Stimulated activated CD4-positive, alpha-beta T cell treated with anti-CD3 and anti-CD28 coated beads, Interleukin-4, amount 100 ng/mL, for 4 hours (primary cell): ENCODE data around the gene HAUS1.
"Not testable (repeated sequence)": the region's sequence is repeated elsewhere in the genome, so short reads cannot be mapped to it uniquely, and the experiment has no call there.

Experiments used
- DNase-seq, 2 experiments: peaks; one replicate each; pipeline ENCODE4 v3.0.0-alpha.2; 2020

Gene HAUS1

DNA sequence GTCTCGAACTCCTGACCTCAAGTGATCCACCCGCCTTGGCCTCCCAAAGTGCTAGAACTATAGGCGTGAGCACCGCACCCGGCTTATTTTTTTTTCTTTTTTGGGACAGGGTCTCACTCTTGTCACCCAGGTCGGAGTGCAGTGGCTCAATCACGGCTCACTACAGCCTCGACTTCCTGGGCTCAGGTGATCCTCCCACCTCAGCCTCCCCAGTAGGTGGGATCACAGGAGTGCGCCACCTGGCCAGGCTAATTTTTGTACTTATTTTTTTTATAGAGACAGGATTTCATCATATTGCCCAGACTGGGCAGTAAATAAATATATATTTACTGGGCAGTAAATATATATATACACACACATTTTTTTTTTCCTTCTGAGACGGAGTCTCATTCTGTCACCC lies 8.7 kb upstream of the HAUS1 start:
- DNase-seq = no peak

DNA sequence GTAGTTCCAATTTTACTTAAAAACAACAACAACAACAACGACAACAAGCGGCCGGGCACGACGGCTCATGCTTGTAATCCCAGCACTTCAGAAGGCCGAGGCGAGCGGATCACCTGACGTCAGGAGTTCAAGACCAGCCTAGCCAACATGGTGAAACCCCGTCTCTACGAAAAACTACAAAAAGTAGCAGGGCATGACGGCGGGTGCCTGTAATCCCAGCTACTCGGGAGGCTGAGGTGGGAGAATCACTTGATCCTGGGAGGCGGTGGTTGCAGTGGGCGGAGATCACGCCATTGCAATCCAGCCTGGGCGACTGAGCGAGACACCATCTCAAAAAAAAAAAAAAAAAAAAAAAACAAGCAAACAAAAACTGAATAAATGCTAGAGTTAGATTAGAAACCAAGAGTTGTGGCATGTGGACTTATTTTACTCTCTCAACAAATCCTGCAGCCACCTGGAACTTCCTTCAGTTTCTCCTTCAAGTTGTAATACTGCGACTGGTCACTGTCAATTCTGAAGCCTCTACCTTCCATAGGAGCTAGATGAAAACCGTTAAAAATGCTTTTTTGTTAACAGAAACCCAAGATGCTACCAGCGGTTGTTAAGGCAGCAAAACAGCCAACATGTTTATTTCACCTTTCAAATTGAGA lies 7.4 kb upstream of the HAUS1 start:
- DNase-seq = no peak

DNA sequence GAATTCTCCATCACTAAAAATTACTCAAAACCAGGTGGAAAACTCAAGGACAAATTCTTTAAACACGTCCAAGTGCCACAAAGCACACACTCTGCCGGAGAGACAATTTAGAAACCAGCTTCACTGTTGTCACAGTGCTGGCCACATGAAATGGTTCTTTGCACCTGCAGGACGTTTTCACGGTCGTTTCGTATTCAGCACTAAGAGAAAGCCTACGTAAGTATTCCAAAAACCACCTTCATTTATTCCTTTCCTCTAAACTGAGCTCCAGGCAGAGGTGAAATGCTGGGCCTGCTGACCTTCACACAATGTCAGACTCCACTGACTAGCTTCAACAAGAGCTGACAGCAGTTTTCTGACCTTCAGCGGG lies 6.8 kb upstream of the HAUS1 start:
- no peak for DNase-seq

DNA sequence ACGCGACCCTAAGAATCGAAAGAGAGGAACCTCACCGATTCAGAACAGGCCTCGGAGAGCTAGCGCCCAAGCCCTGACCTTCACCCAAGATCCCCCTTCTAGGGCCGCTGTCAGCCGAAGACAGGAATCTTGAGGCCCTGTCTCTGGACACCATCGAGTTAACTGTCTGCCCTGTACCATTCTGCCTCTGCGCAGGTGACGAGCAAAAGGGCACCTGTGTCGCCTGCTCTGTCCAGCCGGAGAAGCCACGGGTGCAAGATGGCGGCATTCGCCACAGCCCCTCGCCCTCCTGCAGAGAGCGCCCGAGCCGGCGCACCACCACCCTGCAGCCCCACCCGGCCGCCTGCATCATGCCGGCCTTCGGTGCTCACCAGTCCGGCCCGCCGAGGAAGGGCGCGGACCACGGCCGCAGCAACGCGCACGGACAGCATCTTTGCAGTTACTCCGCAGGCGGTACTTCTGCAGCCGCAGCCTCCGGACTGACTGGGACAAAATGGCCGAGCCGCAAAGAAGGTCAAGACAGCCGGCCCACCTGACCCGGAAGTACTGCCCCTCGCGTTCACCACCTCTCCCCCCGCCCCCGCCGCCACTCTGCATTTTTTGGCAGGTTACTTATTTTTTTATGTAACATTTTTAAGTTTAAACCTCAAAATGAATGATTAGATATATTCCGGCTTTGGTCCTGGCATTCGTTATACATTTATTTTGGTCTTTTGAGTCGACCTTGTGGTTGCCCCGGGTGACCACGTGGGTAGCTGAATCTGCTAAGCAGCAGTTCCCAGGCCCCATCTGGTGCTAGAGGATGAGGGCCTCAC lies 6.2 kb upstream of the HAUS1 start, which contains the start of gene ATP5F1A:
TSS of gene ATP5F1A (minus strand) at position 496 of the 815 bp plus-strand sequence. CDS start at position 431, 65 bp downstream.
- peak; percentile 83 to 84 for DNase-seq

DNA sequence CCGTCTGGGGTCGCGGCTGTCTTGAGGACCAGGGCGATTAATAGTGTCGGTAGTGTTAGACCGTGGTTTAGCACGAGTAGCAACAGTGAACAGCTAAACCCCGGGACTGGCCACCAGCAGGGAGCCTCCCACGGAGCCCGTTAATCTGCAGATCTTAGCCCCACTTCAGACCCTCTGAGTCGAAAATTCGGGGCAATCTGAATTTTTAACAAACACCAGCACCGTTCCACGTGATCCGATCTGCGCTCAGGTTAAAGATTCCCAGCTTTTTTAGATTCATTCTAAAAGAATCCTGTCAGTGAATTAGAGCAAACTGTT lies 5.6 kb upstream of the HAUS1 start:
- DNase-seq = no peak

DNA sequence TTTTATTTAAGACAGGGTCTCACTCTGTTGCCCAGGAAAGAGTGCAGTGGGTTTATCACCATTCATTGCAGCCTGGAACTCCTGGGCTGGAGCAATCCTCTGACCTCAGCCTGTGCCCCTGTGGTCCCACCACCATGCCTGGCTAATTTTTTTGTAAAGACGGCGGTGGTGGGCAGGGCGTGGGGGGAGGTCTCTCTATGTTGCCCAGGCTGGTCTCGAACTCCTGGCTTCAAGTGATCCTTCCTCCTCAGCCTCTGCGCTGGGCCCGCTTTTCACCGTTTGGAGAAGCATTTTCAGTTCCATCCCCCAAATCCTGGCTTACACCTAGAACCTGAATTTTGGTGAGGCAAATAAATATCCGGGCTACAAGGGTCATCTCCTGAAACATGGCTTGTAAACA lies 4.7 kb upstream of the HAUS1 start:
- DNase-seq = no peak

DNA sequence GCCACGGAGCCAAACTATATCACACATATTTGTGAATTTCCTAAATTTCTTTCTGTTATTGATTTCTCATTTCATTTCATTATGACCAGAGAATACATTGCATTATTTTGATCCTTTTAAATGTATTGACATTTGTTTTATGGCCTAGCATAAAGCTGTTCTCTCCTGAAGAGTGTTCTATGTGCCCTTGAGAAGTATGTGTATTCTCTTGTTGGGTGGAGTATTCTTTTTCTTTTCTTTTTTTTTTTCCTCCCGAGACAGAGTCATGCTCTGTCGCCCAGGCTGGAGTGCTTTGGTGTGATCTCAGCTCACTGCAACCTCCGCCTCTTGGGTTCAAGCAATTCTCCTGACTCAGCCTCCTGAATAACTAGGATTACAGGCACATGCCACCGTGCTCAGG lies 5.2 kb downstream of the HAUS1 start:
- DNase-seq = no peak

DNA sequence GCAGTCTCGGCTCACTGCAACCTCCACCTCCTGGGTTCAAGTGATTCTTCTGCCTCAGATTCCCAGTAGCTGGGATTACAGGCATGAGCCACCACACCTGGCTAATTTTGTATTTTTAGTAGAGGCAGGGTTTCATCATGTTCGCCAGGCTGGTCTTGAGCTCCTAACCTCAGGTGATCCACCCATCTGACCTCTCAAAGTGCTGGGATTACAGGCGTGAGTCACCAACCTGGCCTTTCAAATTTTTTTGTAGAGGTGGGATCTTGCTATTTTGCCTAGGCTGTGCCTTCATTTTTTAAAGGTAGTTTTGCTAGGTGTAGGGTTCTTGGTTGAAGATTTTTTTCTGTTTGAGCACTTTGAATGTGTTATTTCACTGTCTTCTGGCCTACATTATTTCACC lies 6.2 kb downstream of the HAUS1 start:
- no peak for DNase-seq

DNA sequence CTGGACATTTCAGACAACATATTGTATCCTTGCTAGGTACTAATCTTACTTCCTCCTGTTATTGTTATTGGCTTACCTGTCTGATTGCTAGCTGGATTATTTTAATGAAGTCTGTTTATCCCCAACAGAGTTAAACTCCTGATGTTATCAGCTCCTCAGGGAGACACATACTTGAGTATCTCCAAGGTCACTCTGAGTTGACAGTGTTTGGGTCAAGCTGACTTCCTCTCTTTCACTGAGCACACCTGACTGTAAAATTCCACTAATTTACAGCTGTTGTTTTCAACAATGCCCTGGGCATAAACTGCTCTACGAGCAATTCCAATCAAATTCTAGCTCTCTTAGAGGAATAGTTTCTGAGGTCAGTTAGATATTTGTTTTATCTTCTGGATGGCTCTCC lies 9.6 kb downstream of the HAUS1 start:
- DNase-seq = no peak

DNA sequence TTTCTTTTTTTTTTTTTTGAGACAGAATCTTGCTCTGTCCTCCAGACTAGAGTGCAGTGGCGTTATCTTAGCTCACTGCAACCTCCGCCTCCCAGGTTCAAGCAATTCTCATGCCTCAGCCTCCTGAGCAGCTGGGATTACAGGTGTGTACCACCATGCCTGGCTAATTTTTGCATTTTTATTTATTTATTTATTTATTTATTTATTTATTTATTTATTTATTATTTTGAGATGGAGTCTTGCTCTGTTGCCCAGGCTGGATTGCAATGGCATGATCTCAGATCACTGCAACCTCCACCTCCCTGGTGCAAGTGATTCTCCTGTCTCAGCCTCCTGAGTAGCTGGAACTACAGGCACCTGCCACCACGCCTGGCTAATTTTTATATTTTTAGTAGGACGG lies 22.4 kb downstream of the HAUS1 start:
- DNase-seq = not testable (repeated sequence)

DNA sequence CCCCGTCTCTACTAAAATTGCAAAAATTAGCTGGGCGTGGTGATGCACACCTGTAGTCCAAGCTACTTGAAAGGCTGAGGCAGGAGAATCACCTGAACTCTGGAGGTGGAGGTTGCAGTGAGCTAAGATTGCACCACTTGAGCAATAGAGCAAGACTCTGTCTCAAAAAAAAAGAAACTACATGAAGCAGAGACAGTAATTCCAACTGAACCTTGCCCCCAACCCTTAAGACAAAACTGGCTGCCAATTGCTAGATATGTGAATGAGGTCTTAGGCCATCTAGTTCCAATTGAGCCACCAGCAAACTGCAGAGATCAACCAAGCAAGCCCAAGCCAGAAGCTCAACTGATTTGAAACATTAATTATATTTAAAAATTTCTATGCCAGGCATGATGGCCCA lies 25.9 kb downstream of the HAUS1 start:
- DNase-seq = no peak

DNA sequence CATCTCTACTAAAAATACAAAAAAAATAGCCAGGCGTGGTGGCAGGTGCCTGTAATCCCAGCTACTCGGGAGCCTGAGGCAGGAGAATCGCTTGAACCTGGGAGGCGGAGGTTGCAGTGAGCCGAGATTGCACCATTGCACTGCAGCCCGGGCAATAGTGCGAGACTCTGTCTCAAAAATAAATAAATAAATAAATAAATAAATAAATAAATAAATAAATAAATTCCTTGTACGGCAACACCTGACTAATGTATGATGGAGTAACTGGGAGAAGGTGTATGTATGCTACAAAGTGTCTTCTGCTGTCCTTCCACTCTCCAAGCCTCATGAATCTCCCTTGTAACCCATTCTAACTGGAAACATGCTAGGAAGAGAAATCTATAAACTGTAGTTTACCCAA lies 26.4 kb downstream of the HAUS1 start:
- DNase-seq = not testable (repeated sequence)

DNA sequence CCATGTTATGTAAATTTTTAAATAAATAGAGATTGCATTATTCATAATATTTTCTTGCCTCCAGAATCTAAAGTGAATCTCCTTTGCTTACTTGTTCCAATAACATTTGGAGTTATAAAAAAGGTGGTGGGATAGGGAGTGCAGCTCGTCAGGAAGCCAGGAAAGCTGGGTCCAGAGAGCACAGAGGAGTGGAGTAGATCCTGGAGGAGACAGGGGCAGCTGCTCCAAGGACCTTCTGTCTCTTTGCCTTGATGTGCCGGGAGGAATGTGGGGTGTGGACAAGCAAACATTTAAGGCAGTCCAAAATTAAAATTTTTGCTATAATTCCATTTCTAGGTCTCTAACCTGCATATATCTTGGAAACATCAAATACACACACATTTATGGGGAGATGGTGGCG lies 29.3 kb downstream of the HAUS1 start:
- DNase-seq = no peak

DNA sequence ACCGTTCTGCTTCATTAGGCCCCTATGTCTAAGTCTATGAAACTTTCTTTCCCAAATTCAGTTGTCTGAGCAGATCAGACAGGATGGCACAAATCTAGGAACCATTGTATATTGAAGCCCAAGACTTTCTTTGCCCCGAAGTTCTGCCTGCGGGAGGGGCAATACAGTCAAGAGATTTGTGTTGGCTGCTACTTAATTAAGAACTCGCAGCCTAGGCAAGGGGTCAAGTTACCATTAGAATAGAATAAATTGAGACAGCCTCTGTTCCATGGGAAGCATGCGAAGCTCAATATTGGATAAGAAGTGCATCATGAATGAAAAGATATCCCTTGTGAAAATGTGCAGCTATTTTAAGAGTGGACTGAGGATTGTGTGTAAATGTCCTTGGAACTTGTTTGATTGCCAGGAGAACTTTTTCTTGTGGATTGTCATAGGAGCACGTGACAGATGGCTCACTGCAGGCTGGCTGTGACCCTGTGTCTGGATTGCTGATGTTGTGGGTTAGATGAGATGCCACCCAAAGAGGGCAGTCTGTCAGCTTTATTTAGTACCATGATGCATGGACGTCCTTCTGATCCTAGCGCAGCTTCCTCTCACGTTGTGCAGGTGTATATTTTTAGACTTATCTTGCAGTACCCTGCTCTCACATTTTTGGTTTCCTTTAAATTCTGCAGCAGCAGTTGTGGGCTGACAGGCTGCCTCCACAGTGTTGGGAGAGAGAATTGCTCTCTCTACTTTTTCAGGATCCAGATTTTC lies 30.9 kb downstream of the HAUS1 start:
- no peak for DNase-seq

DNA sequence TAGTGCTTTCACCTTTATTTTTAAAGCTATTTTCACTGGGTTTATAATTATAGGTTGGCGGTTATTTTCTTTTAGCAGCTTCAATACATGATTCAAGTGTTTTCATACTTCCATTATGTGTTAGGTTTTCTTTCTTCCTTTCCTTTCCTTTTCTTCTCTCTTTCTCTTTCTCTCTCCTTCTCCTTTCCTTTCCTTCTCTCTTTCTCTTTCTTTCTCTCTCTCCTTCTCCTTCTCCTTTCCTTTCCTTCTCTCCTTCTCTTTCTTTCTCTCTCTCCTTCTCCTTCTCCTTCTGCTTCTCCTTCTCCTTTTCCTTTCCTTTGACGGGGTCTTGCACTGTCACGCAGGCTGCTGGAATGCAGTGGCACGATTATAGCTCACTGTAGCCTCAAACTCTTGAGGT lies 36.0 kb downstream of the HAUS1 start:
- no peak for DNase-seq

DNA sequence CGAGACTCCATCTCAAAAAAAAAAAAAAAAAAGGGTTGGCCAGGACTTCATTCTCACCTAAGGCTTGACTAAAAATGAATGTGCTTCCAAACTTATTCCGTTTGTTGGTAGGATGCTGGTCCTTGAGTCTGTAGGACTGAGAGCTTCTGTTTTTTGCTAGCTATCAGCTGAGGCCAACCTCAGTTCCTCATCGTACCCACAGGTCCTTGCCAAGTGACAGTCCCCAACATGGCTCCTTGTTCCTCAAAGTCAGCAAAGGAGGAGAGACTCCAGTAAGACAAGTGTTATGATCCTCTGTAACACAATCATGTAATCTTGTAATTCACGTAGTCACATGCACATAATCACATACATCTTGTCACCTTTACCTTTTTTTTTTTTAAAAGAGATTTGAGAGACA lies 37.0 kb downstream of the HAUS1 start:
- DNase-seq = no peak

DNA sequence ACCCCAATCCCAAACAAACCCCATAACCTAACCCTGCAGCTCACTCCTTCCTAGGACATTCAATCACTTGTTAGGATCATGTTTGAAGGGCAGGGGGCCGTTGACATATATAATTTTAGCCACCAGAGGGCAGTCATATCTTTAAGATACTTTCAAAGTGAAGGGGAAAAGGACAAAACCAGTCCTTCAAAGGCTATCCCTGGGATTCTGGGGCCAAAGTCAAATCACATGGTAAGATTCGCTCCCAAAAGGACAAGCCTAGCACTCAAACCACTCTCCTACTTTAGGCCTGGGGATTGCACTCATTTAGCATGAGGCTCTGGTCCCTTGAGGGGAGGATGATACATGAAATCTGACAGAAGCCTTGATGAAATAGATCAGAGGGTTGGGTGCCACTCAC lies 44.6 kb downstream of the HAUS1 start:
- no peak for DNase-seq

DNA sequence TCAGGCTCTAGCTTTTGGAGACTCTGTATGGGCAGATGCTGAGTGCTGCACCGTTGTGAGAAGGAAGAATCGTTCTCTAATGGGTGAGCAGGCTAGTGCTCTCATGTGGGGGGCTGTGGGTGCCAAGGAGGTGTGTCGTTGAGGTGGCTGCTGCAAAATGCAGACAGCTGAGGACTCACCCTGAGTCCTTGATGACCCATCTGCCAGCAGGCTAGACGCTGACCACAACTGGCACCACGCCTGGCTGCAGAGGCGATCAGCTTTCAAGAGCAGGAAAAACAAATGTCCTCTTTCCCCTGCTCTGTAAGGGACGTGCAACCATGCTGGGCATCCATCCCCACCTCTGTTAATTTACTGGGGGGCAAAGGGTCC lies 48.2 kb downstream of the HAUS1 start:
- no peak for DNase-seq

DNA sequence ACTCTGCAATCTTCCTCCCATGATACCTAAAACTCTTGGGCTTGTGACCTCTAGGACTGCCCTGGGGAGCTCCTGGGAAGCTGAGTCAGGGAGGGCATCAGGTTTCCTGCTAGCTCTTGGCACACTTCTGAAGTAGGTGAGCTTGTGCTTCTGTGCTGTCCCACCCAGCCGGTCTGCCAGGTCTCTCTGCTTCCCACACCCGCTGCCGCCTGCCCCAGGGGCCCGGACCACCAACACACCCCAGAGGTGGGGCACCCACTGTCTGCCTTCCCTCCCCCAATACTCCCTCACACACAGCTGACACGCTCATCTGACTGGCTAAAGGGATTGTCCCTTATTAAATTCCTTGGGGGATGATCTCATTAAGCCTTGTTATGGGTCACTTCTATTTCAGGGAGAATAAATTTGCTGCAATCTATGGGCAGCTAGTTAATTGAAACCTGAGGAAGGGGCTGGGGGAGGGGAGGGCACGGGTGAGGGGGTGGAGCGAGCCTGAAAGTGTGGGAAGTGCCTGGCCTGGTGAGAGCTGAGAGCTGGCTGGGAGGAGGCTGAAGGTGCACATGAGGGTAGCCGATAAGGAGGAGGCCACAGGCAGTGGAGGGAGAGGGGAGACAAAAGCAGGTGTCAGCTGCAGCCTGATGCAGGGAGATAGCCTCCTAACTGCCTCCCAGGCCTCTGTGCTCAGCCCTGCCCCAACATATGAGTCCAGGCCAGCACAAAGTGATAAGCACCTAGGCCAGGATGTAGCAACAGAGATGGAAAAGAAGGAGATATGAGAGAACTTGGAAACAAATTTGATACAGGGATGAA lies 48.8 kb downstream of the HAUS1 start:
- no peak for DNase-seq

DNA sequence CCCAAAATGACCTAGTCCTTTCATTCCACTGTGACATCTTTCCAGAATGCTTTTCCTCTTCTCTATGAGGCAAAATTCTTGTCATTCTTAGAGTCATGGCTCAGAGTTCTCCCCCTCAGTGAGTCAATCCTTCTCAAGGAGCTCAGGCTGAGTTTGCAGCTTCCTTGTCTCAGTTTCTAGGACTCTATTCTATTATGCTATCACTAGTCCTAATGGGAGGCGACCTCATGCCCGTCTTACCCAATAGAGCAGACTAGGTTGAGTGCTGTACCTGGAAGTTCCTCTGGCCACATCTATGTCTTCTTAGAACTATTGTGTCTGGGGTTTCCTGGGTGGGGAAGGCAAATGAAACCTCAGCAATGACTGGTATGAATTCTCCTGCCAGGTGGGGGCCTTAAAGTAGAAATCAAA lies 51.5 kb downstream of the HAUS1 start:
- DNase-seq = peak in 1 of 2 experiments; percentile 58

DNA sequence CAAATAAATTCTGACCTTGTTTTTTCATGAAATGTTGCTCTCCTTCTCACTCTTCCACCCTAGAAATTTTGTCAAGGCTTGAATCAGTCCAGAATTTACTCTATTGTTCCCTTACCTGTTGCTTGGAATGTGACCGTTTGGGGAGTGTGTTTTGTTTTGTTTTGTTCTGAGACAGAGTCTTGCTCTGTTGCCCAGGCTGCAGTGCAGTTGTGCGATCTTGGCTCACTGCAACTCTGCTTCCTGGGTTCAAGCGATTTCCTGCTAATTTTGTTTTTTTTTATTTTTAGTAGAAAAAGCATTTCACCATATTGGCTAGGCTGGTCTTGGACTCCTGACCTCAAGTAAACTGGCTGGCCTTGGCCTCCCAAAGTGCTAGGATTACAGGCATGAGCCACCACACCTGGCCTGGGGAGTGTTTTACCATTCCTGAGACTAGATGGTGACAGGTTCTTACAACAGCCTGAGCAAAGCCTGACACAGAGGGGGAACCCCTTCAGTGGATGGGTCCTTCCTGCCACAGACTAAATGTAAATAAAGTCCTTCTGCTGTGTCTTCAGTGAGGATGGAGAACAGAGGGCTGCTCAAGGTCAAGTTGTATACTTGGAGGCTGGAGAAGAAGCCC lies 52.0 kb downstream of the HAUS1 start:
- DNase-seq = peak in 1 of 2 experiments; percentile 26

DNA sequence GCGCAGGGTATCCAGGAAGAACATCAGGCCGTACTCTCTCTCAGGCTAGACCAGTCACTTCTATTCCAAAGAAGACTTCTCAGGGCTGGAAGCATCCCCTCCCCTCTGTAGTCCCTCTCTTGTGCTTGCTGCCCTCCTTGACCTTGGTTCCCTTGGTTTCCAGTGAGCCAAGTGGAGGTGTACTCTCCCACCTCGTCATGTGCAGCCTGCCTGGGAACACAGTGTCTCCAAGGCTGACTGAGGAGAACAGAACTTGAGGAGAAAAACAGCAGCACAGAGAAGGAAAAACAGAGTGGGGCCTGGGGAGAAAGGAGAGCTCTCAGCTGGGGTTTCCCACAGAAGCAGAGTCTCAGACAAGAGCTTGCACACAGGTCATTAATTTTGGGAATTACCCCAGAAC lies 52.7 kb downstream of the HAUS1 start:
- DNase-seq = no peak

DNA sequence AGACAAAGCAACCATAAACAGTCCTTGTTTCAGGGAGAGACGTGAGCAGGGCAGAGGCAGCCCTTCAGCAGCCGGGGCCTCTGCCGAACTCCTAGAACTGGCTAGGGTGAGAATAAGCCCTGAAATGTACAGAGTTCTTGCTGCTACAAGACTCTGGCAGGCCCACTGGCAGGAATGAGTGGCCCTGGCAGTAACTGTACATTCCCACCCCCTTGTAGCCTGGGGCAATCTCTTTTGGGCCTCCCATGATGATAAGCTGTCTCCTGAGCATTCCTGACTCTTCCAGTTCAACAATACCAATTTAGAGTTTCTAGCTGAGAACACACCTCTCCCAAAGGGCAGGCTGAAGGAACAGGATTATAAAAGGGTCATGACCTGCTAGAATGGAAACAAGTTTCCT lies 54.3 kb downstream of the HAUS1 start:
- DNase-seq = no peak
